OCI-LY7 (cell line): ENCODE measurements around the gene SPTBN2.

Source experiments
- CTCF ChIP-seq: fragments of 200-600 bp; sonication (generic); conservative IDR thresholded peaks from 2 replicates; pipeline ENCODE4 v1.5.1; 2014; ENCODE audit warnings: mild to moderate bottlenecking, antibody characterized with exemption, low read length, moderate library complexity, mixed read lengths
- EZH2phosphoT487 ChIP-seq: fragments of 200-600 bp; sonication (generic); IDR thresholded peaks from 2 replicates; pipeline ENCODE4 v1.6.1; 2018; ENCODE audit warnings: low read depth, borderline replicate concordance, mild to moderate bottlenecking, mixed run types, antibody characterized with exemption, low read length, moderate library complexity, mixed read lengths

GRCh38 chr11:66766681-66767080 is 37.7 kb upstream of the SPTBN2 start:
- TF ChIP-seq CTCF, result no peak
- TF ChIP-seq EZH2phosphoT487, result no peak
